Endometrium (tissue), 2 donors: ENCODE measurements around the gene BORA.
A peak's percentile ranks its signal among the peaks of the same experiment; 100 is the strongest.
"Not testable (repeated sequence)": the region's sequence is repeated elsewhere in the genome, so short reads cannot be mapped to it uniquely, and the experiment has no call there.

Experiments
- FAIRE-seq: peaks from 2 replicates; lab custom pipeline; 2012; peaks lifted over from hg19 to GRCh38; lab: Jason Lieb, UNC
- donor health status: control.
- donor health status: control.

The BORA gene

DNA sequence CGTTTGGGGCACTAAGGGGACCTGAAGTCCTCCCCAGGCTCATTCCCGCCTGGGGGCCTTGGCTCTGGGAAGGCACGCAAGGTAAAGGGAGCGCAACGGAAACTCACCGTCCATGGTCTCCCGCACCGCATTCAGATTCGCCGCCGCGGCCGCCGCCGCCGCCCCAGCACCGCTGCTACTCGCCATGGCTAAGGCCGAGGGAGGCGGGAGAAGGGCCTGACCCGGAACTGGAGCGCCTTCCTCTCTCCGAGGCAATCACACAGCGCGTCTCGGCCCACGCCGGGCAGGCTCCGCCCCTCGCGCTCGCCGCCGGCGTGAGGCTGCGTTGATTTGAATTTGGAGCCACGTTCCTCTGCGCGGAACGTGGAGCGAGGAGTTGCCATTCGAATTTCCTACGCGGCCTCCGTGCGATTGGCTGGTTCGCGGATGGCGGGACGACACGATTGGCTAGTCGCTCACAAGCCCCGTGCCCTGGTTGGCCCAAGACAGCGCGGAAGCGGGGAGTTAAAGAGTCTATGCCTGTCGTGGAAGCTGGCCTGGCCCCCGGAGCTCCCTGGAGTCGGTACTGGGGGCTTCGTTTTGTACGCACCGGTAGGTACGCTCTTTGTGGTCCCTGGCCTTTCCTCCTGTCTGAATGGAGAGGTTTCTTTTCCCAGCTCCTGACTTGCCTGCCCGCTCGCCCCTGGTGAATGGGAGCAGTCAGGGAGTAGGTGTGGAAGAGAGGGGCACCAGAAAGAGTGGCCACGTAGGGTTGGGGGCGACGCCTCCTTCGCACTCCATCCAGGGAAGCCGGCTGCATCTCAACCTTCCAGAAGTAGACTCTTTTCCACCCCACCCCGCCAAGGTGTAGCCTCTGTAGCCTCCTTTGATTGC is at the start of gene BORA, which contains the start of gene MZT1:
Gene BORA (plus strand): TSS at position 507 of the 873 bp plus-strand sequence. CDS start 1,018 bp downstream, outside the sequence.
Gene MZT1 (minus strand): TSS at position 213 of the 873 bp plus-strand sequence. CDS start 27 bp downstream, at position 186.
- FAIRE-seq = peak; percentile 97

DNA sequence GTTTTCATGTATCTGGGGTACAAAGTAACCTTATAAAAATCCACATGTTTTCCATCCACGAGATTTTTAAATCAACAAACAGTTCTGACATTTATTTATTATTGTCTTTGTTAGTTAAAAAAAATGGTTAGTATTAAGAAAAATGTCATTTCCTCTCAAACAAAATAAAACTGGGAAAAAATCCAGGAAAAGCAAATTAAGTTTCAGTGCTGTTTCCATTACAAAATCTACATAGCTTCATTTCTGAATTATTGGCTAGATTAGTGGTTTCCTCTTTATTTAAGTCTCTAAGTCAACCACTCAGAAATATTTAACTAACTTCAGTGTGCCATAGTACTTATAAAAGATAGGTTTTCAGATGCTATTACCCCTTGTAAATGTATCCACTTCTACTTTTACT is 49.4 kb upstream of the BORA start:
- FAIRE-seq = peak; percentile 99

DNA sequence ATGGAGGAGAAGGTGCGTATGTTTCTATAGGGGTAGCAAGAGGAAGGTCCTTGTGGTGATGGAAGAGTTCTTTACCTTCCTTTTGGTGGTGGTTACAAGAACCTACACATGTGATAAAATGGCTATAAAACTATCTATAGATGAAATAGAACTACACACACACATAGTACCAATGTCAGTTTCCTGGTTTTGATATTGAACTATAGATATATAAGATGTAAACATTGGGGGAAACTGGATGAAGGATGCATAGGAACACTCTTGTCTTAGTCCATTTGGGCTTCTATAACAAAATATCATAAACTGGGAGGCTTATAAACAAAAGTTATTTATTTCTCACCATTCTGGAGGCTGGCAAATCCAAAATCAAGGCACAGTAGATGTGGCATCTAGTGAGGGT is 47.4 kb upstream of the BORA start:
- FAIRE-seq = no peak

DNA sequence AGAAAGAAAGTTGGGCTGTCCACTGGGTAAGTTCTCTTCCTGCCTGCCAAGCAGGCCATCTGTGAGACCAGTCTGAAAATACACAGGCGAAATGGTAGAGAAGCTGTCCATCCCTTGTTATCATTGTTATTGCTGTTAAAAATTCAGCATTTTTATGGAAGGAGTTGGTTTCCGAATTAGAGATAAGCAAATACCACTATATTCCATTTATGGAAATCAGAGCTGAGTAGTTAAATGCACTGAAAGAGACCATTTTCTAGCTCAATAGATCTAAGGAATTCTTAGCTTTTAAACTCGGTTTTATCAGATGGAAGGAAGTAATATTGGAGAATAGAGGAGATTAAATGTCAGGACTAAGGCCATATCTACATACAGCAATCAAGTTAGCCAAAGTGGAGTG is 41.0 kb upstream of the BORA start:
- no peak for FAIRE-seq

DNA sequence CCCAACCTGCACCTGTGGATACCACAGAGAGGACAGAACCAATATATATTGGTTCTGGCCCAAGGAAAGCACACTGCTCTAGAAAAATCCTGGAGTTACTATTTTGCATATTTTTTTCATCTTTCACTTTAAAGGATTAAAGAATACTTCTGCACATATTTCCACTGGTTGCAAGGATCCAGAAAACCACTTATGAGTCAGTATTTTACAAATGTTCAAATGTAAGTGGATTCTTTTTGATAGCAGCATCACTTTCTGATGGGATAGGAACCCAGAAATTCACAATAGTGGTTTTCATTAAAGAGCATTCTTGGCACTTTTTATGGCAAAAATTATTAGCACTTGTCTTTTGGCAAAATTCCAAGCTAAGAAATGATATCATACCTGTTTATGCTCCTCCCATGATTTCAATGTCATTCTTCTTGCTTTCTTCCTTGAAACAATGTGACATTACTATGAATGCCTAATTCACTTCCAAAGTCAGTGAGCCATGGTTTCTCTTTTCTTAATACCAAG is 38.5 kb upstream of the BORA start:
- FAIRE-seq = no peak

DNA sequence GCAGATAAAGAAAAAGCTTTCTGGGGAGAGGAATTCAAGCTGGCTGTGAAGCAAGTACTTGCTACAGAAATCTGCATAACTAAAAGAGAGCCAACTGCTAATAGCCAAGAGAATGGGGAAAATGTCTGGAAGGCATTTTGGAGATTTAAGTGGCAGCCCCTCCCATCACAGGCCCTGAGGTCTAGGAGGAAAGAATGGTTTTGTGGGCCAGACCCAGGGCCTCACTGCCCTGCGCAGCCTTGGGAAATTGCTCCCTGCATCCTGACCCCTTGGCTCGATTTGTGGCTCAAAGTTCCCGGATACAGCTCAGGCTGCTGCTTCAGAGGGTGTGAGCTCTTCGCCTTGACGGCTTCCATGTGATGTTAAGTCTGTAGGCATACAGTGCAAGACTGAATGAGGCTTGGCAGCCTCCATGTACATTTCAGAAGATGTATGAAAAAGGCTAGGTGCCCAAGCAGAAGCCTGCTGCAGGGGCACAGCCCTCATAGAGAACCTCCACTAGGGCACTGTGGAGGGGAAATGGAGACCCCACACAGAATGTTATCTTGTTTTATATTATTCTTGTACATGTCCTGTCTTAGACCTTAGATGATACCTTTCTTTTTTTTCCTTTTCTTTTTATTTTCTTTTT is 34.7 kb upstream of the BORA start:
- FAIRE-seq = no peak

DNA sequence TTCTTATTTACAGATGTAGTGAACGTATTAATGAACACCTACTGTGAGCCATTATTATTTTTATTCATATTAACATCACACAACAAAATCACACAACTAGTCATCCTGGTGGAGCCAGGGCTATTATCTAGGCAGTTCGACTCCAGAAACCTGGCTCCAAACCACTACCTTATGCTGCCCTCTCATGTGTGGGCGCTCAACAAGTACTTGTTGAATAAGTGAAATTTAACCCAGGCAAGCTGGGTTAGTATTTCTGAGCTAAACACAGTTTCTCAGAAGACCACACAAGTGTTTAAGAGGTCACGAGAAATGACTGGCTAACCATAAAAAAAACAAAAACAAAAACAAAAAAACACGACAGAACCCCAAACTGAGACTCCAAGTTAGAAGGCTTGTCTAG is 33.9 kb upstream of the BORA start:
- peak; percentile 92 for FAIRE-seq

DNA sequence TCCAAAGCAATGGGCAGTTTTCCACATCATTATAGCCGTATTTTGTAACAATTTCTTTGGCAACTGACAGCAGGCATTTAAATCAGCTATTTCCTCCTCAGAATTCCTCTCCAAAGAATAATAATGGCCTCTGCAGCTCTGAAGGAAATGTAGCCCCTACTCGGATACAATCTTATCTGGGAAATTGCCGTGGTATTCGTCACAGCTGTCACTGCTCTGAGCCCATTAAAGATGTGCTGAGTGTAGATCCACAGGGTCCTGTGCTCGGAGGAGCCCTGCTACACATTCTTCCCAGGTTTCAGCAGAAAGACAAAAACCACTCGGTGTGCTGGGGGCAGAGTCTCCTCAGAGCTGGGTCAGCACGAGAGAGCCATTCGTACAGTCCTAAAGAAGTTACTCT is 33.4 kb upstream of the BORA start:
- FAIRE-seq = no peak

DNA sequence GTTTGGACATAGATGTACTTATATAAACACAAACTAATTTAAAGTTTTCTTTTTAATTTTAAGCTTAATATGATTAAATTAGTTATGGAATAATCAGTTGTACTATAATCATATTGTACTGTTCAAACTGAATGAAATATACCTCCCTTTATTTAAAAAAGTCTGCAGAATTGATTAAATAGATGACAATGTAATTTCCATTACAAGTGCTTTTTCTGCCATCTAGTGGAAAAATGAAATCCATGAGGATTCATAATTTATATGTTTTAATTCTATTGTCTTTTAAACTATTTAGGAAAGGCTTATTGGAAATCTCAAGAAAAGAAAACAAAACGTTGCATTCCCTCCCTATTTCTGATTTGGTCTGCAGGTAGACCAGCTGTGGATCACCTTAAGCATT is 31.1 kb upstream of the BORA start:
- peak; percentile 95 for FAIRE-seq

DNA sequence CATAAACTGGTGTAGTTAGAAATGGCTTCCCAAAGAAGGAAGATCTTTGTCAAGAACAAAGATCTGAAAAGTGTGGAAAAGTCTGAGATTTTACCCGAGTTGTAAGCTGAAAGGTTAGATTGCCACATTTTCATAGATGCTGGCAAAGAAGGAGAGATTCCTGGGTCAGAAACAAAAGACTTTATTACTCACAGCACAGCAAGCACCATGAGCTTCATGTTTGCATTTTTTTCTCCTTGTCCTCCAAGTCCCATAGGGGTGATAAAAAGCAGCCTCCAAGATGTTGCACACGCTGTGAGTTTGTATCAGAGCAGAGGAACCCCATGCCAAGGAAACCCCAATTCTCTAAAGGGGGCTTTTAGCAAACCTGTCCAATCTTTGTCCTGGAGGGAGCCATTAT is 29.6 kb upstream of the BORA start:
- no peak for FAIRE-seq

DNA sequence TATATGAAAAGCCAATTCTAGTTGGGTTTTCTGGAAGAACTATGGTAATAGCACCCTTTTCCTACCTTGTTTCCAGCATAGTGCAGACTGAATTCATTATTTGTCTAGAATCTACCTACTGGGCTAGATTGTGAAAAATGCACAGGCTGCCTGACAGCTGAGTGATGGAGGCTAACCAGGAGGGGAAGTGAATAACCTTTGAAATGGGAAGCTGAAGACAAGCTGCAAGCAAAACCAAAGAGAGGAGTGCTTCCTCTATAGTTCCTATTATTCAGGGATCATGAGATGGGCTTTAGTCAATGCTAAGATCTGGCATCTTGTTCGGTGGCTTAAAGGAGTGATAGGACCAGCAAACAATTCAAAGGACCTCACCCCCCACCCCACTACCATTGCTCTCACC is 27.2 kb upstream of the BORA start:
- no peak for FAIRE-seq

DNA sequence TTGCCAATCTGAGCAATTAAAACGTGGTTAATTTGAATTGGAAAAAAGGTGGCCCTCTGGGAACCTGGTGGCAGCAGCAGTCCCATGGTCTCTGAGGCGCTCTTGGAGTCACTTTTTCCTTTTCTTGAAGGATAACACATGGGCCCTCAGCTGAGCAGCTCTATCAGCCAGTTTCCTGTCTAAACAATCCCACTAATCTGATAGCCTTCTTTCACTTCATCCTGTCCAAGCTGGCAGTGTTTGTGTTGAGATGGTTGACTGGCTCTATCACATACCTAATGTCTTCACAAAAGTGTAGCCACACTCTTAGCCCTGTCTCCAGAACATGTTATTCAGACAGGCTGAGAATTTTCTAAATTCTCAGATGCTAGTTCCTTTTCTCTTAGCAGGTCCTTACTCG is 10.9 kb upstream of the BORA start:
- FAIRE-seq = no peak

DNA sequence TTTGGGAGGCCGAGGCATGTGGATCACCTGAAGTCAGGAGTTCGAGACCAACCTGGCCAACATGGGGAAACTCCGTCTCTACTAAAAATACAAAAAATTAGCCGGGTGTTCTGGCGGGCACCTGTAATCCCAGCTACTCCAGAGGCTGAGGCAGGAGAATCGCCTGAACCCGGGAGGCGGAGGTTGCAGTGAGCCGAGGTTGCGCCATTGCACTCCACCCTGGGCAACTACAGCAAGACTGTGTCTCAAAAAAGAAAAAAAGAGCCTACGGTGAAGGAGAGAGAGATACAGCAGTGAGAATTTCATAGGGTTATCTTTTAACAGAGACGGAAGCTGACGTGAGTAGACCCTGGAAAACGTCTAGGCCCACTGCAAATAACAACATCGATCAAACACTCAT is 1.5 kb upstream of the BORA start:
- not testable (repeated sequence) for FAIRE-seq

DNA sequence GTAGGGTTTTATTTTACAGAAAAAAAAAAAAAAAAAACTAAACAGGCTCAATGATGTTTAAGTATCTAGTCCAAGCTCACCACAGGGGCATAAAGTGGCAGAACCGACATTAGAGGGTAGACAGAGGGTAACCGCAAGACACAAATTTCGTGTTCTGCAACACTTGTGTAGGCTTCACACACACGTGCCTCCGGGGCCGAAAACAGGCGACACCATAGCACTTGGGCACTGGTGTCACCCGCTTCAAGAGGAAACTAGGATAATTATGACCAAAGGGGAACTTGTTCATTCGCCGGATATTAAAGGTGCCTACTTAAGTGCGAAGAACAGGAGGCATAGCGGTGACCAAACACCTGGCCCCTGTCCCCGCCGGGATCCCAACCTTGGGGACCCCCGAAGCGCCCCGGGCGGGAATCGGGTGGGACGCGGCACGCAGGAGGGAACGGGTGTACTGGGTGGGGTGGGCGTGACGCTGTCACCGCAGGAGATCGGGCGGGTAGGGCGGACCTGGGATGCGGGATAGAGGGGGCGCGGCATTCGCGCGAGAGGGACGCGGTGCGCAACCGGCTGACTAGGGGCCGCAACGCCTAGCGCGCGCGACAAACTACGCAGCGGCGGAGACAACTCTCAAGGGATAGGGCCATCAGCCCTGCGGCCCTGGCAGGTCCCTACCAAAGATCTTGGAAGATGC is 852 bp upstream of the BORA start:
- no peak for FAIRE-seq

DNA sequence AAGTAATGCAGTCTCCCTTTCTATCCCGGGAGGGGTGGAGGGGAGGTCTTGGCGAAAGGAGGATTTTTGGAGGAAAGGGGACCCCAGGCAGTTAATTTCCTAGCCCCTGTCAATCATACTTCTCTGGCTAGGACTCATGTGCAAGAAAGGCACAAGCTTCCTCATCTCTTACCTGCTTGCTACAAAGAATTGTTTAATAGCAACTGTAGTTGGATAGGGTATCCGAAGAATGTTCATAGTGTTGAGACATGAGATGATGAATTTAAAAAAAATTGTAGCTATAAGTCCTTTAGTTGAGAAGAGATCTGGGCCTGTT is 525 bp downstream of the BORA start:
- no peak for FAIRE-seq

DNA sequence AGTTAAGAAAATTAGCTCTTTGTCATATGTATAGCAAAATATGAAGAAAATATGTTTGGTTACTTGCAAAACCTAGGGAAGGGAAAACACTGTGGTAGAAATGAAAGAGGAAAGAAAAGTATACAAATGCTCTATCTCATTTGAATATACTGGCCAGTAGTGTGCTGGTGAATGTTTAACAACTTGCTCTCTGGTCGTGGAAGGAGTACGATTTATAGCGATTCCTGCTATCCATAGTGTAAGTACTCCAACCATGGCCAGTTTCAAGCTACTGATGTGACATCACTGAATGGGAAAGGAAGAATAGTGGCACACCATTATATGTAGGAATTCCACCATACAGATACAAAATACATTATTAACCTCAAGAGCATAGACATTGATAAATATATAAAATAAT is 9.3 kb downstream of the BORA start:
- no peak for FAIRE-seq

DNA sequence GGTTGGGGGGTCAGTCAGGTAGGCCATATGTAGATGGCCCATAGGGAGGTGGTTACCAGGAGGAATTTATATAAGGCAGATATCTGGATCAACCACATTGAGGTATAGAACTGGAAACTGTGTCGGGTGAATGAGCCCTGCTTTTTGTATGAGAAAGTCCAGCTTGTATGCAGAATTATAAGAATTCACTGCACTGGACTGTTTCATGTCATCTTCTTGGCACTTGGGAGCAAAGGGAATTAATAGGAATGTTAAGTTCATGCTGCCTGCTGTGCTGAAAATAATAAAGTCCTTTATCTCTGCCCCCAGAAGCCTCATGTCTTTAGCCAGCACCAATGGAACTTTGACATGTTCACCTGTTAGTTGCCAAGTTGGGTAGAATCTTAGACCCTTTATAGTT is 12.3 kb downstream of the BORA start:
- FAIRE-seq = no peak

DNA sequence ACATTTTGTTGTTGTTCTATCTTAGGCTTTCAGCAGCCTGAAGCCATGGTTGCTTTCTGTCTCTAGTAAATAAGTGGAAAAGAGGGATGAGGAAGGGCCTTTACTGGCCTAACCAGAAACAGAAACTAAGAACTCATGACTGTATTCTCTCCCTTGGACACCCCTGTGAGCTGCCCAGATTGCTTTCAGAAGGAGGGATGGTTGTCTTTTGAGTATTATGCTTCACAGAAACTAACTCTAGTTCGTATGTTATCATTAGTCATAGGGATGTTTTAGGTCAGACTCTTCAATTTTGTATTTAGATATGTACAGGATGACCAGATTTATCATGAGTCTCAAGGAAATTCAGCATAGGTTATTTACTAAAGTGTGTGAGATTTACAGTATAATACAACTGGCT is 17.5 kb downstream of the BORA start:
- FAIRE-seq = no peak

DNA sequence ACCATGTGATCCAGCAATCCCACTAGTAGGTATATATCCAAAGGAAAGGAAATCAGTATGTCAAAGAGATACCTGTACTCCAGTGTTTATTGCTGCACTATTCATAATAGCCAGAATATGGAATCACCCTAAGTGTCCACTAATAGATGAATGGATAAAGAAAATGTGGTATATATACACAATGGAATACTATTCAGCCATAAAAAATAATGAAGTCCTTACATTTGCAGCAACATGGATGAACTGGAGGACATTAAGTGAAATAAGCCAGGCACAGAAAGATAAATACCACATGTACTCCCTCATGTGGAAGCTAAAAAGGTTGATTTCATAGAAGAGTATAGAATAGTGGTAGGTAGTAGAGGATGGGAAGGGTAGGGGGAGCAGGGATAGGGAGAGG is 23.5 kb downstream of the BORA start:
- FAIRE-seq = no peak

DNA sequence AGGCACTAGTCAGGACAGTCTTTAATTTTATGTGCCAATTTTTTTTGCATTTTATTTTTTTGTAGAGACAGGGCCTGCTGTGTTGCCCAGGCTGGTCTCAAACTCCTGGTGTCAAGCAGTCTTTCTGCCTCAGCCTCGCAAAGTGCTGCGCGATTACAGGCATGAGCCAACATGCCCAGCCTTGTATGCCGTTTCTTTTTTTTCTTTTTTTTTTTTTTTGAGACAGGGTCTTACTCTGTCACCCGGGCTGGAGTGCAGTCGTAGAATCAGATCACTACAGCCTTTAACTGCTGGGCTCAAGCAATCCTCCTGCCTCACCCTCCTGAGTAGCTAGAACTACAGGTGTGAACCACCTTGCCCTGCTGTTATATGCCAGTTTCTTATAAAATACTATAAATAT is 26.4 kb downstream of the BORA start:
- FAIRE-seq = no peak

DNA sequence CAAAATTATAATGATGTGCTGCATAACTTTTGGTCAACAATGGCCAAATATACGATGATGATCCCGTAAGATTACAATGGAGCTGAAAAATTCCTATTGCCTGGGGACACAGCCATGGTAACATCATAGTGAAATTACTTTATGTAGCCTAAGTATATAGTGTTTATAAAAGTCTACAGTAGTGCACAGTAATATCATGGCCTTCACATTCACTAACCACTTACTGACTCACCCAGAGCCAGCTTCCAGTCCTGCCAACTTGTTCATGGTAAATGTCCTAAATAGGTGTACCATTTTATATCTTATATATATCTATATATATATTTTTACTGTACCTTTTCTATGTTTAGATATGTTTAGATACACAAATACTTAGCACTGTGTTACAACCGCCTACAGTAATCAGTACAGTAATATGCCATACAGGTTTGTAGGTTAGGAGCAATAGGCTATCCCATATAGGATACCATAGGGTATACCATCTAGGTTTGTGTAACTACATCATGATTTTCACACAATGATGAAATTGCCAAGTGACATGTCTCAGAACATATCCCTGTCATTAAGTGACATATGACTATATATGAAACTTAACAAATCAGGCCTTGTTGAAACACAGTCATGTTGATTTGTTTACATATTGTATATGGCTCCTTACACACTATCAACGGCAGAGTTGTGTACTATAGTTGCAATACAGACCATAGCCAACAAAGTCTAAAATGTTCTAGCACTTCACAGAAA is 30.2 kb downstream of the BORA start:
- FAIRE-seq = no peak

DNA sequence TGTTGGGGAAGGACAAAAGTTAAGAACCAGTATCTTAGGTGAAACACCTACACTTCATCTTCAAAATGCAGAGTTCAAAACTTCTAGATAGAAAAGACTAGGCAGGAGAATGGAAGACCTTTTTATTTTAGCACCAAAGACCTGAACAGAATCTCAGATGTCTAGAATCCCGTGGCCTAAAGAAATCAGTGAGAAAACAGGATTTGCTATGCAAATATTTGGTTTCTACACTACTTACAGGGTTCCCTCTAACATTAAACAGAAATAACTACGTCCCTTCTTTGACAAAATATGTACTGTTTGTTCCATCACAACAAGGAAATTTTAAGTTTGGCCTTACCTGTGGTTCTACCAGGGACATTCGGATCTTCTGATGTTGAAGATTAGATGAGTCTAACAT is 32.5 kb downstream of the BORA start:
- FAIRE-seq = no peak
